Stimulated activated CD8-positive, alpha-beta memory T cell treated with anti-CD3 and anti-CD28 coated beads, Interleukin-12 subunit alpha, Interleukin-12 subunit beta, amount 100 ng/mL, for 4 hours (primary cell): ENCODE measurements around the gene PORCN.
"Not testable (repeated sequence)": the region's sequence is repeated elsewhere in the genome, so short reads cannot be mapped to it uniquely, and the experiment has no call there.

ENCODE experiments used
- DNase-seq: peaks from one replicate; pipeline ENCODE4 v3.0.0-alpha.2; 2020; ENCODE audit warnings: low read depth

The PORCN gene

GRCh38 chrX:48540480-48540879, 31.7 kb downstream of the PORCN start:
- DNase-seq, result no peak

DNA sequence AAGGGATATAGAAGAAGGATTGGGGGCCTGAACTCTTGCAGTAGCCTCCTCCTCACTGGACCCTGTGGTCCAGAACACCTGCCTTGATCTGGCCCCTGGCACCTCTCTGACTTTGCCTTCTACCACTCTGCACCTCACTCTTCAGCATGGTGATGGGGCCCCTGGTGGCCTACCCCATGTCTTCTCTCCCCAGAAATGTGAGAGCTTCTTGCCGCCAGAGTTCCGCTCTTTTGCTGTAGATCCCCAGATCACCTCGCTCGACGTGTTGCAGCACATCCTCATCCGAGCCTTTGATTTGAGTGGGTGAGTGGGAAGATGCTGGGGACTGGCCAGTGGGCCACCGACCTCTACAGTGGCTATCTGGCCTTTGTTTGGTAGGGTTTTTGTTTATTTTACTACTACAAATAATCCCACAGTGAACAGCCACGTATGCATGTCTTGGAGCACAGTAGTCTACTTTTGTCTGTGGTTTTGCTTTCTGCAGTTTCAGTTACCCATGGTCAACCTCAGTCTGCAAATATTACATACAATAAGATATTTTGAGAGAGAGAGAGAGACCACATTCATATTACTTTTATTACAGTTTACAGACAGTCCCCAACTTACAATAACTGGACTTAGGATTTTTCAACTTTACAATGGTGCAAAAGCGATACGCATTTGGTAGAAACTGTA, 32.5 kb downstream of the PORCN start:
- DNase-seq, result no peak

DNA sequence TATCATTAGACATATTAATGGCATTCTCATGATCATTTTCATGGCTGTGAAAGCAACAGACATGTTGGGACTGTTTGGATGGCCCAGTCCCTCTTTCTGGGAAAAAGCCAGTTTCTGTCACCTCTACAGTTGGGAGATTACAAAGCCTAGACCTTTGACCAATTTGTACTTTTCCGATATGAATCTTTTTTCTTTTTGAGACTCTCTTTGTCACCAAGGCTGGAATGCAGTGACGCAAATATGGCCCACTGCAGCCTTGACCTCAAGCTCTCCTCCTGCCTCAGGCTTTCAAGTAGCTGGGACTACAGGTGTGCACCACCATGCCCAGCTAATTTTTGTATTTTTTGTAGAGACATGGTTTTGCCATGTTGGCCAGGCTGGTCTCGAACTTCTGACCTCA, 40.1 kb downstream of the PORCN start:
- no peak for DNase-seq

DNA sequence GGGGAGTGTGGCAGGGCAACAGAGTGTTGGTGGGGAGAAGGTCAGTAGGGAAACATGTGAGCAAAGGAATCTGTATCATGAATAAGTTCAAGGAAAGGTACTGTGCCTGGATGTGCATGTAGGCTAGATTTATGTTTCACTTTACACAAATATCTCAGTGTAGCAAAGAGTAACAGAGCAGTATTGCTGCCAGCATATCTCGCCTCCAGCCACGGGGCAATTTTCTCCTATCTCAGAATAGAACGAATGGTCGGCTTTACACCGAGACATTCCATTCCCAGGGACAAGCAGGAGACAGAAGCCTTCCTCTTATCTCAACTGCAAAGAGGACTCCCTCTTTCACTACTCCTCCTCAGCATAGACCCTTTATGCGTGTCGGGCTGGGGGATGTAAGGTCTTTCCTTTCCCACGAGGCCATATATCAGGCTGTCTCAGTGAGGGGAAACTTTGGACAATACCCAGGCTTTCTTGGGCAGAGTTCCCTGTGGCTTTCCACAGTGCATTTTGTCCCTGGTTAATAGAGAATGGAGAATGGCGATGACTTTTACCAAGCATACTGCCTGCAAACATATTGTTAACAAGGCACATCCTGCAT, 47.0 kb downstream of the PORCN start:
- not testable (repeated sequence) for DNase-seq

GRCh38 chrX:48558271-48558670, 49.5 kb downstream of the PORCN start:
- no peak for DNase-seq

DNA sequence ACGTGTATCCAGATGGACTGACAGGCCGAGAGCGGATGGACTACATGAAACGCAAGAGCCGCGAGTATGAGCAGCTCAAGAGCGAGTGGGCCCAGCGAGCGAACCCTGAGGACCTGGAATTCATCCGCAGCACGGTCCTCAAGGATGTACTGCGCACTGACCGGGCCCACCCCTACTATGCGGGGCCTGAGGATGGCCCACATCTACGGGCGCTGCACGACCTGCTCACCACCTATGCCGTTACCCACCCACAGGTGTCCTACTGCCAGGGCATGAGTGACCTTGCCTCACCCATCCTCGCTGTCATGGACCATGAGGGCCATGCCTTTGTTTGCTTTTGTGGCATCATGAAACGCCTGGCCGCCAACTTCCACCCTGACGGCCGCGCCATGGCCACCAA, 50.8 kb downstream of the PORCN start:
- no peak for DNase-seq

DNA sequence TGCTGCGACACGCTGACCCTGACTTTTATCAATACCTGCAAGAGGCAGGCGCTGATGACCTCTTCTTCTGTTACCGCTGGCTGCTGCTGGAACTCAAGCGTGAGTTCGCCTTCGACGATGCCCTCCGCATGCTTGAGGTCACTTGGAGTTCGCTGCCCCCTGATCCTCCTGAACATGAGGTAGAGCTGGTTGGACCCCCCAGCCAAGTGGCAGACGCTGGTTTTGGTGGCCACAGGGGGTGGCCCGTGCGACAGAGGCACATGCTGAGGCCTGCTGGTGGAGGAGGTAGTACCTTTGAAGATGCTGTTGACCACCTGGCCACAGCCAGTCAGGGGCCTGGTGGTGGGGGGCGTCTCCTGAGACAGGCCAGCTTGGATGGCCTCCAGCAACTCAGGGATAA, 51.3 kb downstream of the PORCN start:
- no peak for DNase-seq

DNA sequence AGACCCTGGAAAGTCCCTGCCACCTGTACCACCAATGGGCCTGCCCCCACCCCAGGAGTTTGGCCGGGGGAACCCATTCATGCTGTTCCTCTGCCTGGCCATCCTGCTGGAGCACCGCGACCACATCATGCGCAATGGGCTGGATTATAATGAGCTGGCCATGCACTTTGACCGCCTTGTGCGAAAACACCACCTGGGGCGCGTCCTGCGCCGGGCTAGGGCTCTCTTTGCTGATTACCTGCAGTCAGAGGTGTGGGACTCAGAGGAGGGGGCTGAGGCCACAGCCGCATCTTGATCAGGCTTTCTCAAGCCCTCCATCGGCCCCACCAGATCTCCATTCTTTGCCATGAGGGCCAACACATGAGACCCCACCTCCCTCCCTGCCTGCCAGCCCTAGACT, 51.9 kb downstream of the PORCN start:
- DNase-seq, result no peak

GRCh38 chrX:48569958-48570357, 61.2 kb downstream of the PORCN start:
- DNase-seq, result no peak
